ENCODE data around the gene GBF1.

GBF1 gene

DNA sequence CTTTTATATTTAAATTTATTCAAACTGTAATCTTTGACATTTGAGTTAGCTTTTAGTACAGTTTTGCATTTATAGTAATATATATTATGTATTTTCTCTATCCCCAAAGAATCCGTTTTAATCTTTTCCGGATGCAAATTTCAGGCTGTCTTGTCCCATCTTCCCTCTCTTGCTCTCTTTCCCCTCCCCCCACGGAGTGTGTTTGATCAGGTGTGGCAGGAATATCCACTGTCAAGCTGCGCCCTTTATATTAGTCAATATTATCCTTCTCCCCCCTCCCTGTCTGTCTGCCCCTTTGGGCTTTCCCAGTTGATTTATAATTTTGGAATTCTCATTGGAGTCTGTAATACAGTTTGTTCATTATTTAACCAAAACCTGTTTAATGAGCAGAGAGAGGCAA lies 19.0 kb downstream of the GBF1 start:
- TF ChIP-seq, protein P1, sequence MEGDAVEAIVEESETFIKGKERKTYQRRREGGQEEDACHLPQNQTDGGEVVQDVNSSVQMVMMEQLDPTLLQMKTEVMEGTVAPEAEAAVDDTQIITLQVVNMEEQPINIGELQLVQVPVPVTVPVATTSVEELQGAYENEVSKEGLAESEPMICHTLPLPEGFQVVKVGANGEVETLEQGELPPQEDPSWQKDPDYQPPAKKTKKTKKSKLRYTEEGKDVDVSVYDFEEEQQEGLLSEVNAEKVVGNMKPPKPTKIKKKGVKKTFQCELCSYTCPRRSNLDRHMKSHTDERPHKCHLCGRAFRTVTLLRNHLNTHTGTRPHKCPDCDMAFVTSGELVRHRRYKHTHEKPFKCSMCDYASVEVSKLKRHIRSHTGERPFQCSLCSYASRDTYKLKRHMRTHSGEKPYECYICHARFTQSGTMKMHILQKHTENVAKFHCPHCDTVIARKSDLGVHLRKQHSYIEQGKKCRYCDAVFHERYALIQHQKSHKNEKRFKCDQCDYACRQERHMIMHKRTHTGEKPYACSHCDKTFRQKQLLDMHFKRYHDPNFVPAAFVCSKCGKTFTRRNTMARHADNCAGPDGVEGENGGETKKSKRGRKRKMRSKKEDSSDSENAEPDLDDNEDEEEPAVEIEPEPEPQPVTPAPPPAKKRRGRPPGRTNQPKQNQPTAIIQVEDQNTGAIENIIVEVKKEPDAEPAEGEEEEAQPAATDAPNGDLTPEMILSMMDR (IDR thresholded peaks at IDR 0.05), result no peak

DNA sequence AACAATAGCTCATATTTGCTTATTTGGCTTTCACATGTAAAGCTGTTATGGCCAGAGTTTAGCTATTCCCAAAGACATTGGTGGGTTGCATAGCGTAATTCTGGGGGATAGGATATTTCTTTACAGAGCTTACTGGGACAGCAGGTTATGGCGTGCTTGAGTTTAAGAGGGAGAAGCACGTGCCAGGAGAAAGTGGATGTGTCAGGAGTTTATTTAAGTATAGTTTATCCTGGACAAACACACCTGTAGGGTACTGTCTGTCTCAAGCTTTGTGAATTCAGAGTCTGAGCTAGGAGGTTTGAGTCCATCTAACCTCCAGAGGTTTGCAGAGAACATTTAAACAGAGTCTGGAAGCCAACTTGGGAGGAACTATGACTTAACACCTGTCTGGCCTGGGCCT lies 21.3 kb downstream of the GBF1 start:
- TF ChIP-seq, protein P1 (IDR thresholded peaks at IDR 0.05), result no peak

DNA sequence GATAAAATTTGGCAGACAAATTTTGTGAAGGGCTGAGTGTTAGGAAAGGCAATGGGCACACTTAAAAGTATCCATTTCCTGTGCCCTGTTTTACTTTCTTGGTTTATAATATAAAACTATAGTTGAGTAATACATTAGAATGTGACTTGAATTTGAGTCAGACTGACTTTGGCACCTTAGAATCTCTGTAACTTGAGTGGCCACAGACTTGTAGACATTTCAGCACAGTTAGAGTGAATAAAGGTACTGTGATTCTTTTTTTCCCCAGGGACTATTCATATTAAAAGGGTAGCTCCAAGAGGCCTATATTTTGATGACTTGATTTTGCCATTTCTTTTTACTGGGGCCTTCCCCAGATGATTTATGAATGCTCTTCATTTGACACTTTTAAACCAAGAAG lies 22.4 kb downstream of the GBF1 start:
- TF ChIP-seq, protein P1 (IDR thresholded peaks at IDR 0.05), result no peak

DNA sequence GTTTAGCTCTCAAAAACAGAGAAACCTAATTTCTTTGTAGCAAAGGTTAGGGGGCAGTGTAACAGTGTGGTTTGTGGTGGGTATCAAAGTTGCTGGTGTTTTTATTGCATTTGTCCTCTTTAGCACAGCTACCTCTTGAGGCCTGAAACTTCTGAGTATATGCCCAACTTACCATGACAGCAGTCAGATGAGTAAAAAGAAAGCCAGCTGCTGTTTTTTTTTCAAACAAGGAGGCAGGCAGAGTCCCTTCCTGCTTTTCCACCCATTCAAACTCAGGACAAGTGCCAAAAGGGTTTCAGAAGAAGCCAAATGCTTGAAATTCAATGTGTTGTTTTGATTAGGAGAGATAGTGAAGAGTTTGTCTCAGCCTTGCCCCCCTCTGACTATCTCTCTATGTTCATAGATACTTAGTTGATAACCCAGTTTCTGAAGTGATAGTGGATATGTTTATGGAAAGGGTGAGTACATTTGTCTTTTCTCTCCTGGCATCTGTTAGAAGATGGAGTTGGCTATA lies 23.1 kb downstream of the GBF1 start:
- TF ChIP-seq, protein P1 (IDR thresholded peaks at IDR 0.05), result no peak

- TF ChIP-seq, protein P1 (IDR thresholded peaks at IDR 0.05), result no peak
Observed at GRCh38 chr10:102269017-102269416, 23.7 kb downstream of the GBF1 start.

DNA sequence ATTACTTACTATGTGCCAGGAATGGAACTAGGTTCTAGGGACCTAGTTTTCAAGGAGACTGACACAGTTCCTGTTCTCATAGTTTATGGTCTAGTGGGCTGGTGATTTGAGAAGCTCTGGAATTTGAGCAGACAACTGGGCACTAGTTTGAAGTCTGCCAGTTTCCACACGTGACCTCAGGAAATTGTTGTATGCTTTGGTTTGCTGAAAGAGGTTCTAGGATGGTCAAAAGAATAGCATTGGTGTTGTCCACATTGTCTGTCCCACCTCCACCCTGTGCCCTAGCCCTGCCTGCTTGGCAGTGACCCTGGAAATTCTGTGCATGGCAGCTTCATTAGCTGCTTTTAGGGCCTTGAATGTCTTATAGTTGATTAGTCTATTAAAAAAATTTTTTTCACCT lies 28.7 kb downstream of the GBF1 start:
- TF ChIP-seq, protein P1 (IDR thresholded peaks at IDR 0.05), result no peak

DNA sequence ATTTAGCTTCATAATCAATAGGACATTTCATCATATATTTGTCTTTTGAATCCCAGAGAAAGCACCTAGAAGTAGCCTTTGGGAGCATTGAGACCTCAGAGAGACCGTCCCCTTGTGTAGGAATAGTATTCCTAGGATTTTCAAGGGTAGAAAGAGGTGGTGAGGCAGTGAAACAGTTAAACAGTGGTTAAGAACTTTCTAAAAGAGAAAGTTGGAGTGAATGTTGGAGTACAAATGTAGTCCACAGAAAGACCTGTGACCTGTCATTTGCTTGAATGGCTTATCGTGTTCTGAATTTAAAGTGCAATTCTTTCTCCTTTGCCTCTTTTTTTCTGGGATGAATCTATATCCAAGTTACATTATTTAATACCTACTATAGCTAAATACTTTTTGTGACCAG lies 30.0 kb downstream of the GBF1 start:
- TF ChIP-seq, protein P1 (IDR thresholded peaks at IDR 0.05), result no peak

DNA sequence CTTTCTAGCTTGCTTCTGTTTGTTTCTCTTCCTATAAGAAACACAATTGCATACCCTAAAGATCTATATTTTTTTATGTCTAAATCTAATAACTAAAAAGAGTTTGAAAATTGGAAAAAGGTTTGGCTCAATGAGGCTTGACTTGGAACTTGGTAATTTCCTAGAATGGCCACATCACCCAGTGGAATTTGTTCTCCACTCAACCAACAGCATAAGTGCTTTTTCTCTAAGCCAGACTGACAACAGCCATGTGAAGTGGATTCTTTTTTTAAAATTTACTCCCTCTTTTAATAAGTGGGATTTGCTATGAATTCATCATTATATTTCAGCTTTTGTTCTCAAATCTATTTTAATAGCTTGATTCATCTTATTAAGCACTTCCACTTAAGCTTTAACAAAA lies 33.8 kb downstream of the GBF1 start:
- TF ChIP-seq, protein P1 (IDR thresholded peaks at IDR 0.05), result no peak
